Measurements from ENCODE around the gene SCG3. TPM values are rescaled to one million over a fixed set of nuclear protein-coding genes. Genes with fewer than 3 reads are reported as not detected.

The SCG3 gene
- total and polyA plus RNA-seq, 10 donors: 0.06 to 0.16 TPM; not detected in 8

DNA sequence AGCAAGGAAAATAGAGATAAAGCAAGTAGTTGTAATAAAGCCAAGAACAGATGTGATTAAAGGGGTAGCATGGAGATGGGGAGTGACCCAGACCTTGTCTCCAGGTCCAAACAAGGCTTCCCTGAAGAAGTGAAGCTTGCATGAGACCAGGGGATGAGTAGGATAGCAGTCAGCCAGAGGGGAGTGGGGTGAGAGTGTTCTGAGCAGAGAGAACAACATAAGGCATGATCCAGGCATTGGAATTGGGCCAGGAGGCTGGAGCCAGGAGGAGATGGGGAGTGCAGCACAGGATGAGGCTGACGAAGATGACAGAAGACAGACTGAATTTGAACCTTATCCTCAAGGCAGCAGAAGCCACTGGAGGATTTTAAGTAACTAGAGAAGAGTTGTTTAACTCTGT is 77.3 kb downstream of the SCG3 start:
- H3K27me3 ChIP-seq (replicated peaks in 1 of 7): no peaks in the 10 kb centered on the region
- H3K36me3 ChIP-seq: no peaks in the 10 kb centered on the region
- no peak for DNase-seq
- peaks cover 0 to 5% (median 0%) of the 10 kb centered on the region in 8 donors for H3K9me3 ChIP-seq
- H3K27ac ChIP-seq: peak overlapping the region in 6 of 8 donors; percentile 29 to 58 (median 53)
- H3K4me1 ChIP-seq: peaks cover 0 to 64% (median 24%) of the 10 kb centered on the region in 6 donors
- TF ChIP-seq CTCF (IDR thresholded peaks at IDR 0.05 in 8 of 11, conservative IDR thresholded peaks at IDR 0.05 in 3 of 11) (no peak), POLR2A (IDR thresholded peaks at IDR 0.05) (no peak), POLR2AphosphoS5 (IDR thresholded peaks at IDR 0.05) (peak in 1 of 3 donors; percentile 14)
- intact Hi-C loops (cut with DNase I; ENCODE audit: low total_unique reads): no loop called here
- no peak overlapping the region for H3K4me3 ChIP-seq
- WGBS, 5 donors: 54 to 63% (median 61%) methylated on average over 1 of the region's 1 CpG

GRCh38 chr15:51759557-51760070 is 78.3 kb downstream of the SCG3 start:
- DNase-seq: no peak

GRCh38 chr15:51760805-51761204 is 79.5 kb downstream of the SCG3 start:
- peaks cover 0 to 5% (median 0%) of the 10 kb centered on the region in 8 donors for H3K9me3 ChIP-seq
- H3K4me3 ChIP-seq: no peak overlapping the region
- no peak for DNase-seq
- intact Hi-C loops (cut with DNase I; ENCODE audit: low total_unique reads): no loop called here
- H3K27me3 ChIP-seq (replicated peaks in 1 of 7): no peaks in the 10 kb centered on the region
- no peaks in the 10 kb centered on the region for H3K36me3 ChIP-seq
- 41 to 58% (median 55%) methylated on average over 3 of the region's 3 CpGs for WGBS, 5 donors
- no peak overlapping the region for H3K27ac ChIP-seq
- TF ChIP-seq POLR2A (IDR thresholded peaks at IDR 0.05): no peak
- no peak for TF ChIP-seq POLR2AphosphoS5 (IDR thresholded peaks at IDR 0.05)
- no peak for TF ChIP-seq CTCF (IDR thresholded peaks at IDR 0.05 in 8 of 11, conservative IDR thresholded peaks at IDR 0.05 in 3 of 11)
- peaks cover 0 to 42% (median 16%) of the 10 kb centered on the region in 6 donors for H3K4me1 ChIP-seq

More at GRCh38 chr15:51759557-51760070, 78.3 kb downstream of the SCG3 start:
- WGBS, 5 donors: 51 to 80% (median 59%) methylated on average over 3 of the region's 3 CpGs
- Histone ChIP-seq H3K27me3 (replicated peaks in 1 of 7) (no peaks in the 10 kb centered on the region), H3K27ac (peak overlapping the region in 5 of 8 donors; percentile 6 to 58 (median 21)), H3K36me3 (no peaks in the 10 kb centered on the region), H3K4me1 (peaks cover 0 to 54% (median 20%) of the 10 kb centered on the region in 6 donors), H3K4me3 (no peak overlapping the region), H3K9me3 (peaks cover 0 to 5% (median 0%) of the 10 kb centered on the region in 8 donors)
- intact Hi-C loops (cut with DNase I; ENCODE audit: low total_unique reads): no loop called here
- TF ChIP-seq POLR2AphosphoS5 (IDR thresholded peaks at IDR 0.05) (peak in 2 of 3 donors; percentile 11 to 47), POLR2A (IDR thresholded peaks at IDR 0.05) (no peak), CTCF (IDR thresholded peaks at IDR 0.05 in 8 of 11, conservative IDR thresholded peaks at IDR 0.05 in 3 of 11) (peak in 7 of 11 experiments; percentile 21 to 46 (median 32))

- intact Hi-C loops (cut with DNase I; ENCODE audit: low total_unique reads): no loop called here
- TF ChIP-seq CTCF (IDR thresholded peaks at IDR 0.05 in 8 of 11, conservative IDR thresholded peaks at IDR 0.05 in 3 of 11) (no peak), POLR2AphosphoS5 (IDR thresholded peaks at IDR 0.05) (no peak), POLR2A (IDR thresholded peaks at IDR 0.05) (no peak)
- Histone ChIP-seq H3K36me3 (peaks cover 0 to 27% (median 2%) of the 10 kb centered on the region in 6 donors), H3K27ac (no peak overlapping the region), H3K4me1 (peaks cover 3 to 24% (median 11%) of the 10 kb centered on the region in 6 donors), H3K4me3 (no peak overlapping the region), H3K27me3 (replicated peaks in 1 of 7) (no peaks in the 10 kb centered on the region), H3K9me3 (no peaks in the 10 kb centered on the region)
- no peak for DNase-seq
- WGBS, 5 donors: 93 to 95% (median 95%) methylated on average over 7 of the region's 7 CpGs
Measured at GRCh38 chr15:51765751-51766150, 84.4 kb downstream of the SCG3 start.

Measured in spleen (tissue), 11 donors.